CD4-positive, CD25-positive, alpha-beta regulatory T cell (primary cell): ENCODE measurements around the gene NKD1. TPM values are rescaled to one million over a fixed set of nuclear protein-coding genes. Genes with fewer than 3 reads are reported as not detected.

ENCODE experiments used
- ATAC-seq, 2 donors: fragments of 150-1000 bp; cut with Tn5 transposase; one replicate each; pipeline ENCODE4 v1.10.0; 2021; ENCODE audit warnings: low read depth in 2 of 2, moderate number of reproducible peaks in 2 of 2, moderate library complexity in 1 of 2
- DNase-seq, 3 donors: peaks; one replicate each; pipeline versions ENCODE4 v3.0.0 to v3.0.0-alpha.2; 2012 to 2022; ENCODE audit warnings: mixed read lengths in 1 of 3
- H3K27ac ChIP-seq: one replicate; pipeline ENCODE4 v1.7.0; 2013; ENCODE audit warnings: mild to moderate bottlenecking, low read length; ENCODE audit not compliant: insufficient read depth, poor library complexity, severe bottlenecking
- H3K27me3 ChIP-seq: one replicate; pipeline ENCODE4 v1.7.0; 2013; ENCODE audit warnings: low read length; ENCODE audit not compliant: control insufficient read depth, insufficient read depth
- H3K36me3 ChIP-seq: one replicate; pipeline ENCODE4 v1.7.0; 2013; ENCODE audit warnings: mild to moderate bottlenecking, low read length, moderate library complexity; ENCODE audit not compliant: control insufficient read depth, insufficient read depth
- H3K4me1 ChIP-seq: 2 replicates; pipeline ENCODE4 v1.7.0; 2013; ENCODE audit warnings: mild to moderate bottlenecking, low read length; ENCODE audit not compliant: insufficient read depth, control insufficient read depth, poor library complexity, severe bottlenecking
- H3K4me3 ChIP-seq: one replicate; pipeline ENCODE4 v1.7.0; 2013; ENCODE audit warnings: low read depth, mild to moderate bottlenecking, low read length, moderate library complexity
- H3K9me3 ChIP-seq, 2 experiments: 1 replicate in 1 of 2; 2 replicates in 1 of 2; pipeline ENCODE4 v1.7.0; 2013; ENCODE audit warnings: low read length in 2 of 2, mild to moderate bottlenecking in 1 of 2, moderate library complexity in 1 of 2; ENCODE audit not compliant: control insufficient read depth in 2 of 2
- H3K27ac Mint-ChIP-seq, 3 donors: one replicate each; pipeline ENCODE4 v1.8.0; 2020 to 2022; ENCODE audit warnings: mild to moderate bottlenecking in 3 of 3, mixed read lengths in 3 of 3, moderate library complexity in 2 of 3
- H3K27me3 Mint-ChIP-seq: one replicate; pipeline ENCODE4 v1.8.0; 2022; ENCODE audit warnings: mild to moderate bottlenecking, mixed read lengths
- H3K36me3 Mint-ChIP-seq: one replicate; pipeline ENCODE4 v1.8.0; 2020; ENCODE audit warnings: mixed read lengths
- H3K4me1 Mint-ChIP-seq, 4 donors: one replicate each; pipeline ENCODE4 v1.8.0; 2020 to 2022; ENCODE audit warnings: mixed read lengths in 4 of 4, mild to moderate bottlenecking in 1 of 4
- H3K4me3 Mint-ChIP-seq, 4 donors: one replicate each; pipeline ENCODE4 v1.8.0; 2020 to 2022; ENCODE audit warnings: mild to moderate bottlenecking in 4 of 4, mixed read lengths in 4 of 4, moderate library complexity in 3 of 4
- H3K9me3 Mint-ChIP-seq, 7 donors: one replicate each; pipeline ENCODE4 v1.8.0; 2020 to 2022; ENCODE audit warnings: mixed read lengths in 7 of 7, mild to moderate bottlenecking in 3 of 7, moderate library complexity in 2 of 7
- polyA plus RNA-seq, 4 donors: library from polyadenylated mRNA; unstranded; fragments of 300-500 nt; fragmentation: Illumina TruSeq; gene quantifications; one replicate each; pipeline ENCODE4 v1.2.3, GENCODE V29; 2021
- total RNA-seq: library from RNA; stranded (reverse); gene quantifications from one replicate; pipeline ENCODE4 v1.2.3, GENCODE V29; 2022

Gene NKD1
- total and polyA plus RNA-seq, 5 donors from 2014 or later, result 0.10 to 2.4 (median 0.65) TPM; not detected in 1

- H3K27me3 ChIP-seq, result peaks cover 5% of the 10 kb centered on the region
- H3K4me3 ChIP-seq, result no peak overlapping the region
- H3K36me3 ChIP-seq, result no peaks in the 10 kb centered on the region
- H3K27ac Mint-ChIP-seq, result no peak overlapping the region
- peaks cover 5% of the 10 kb centered on the region for H3K36me3 Mint-ChIP-seq
- ATAC-seq (no peak), DNase-seq (no peak)
- H3K9me3 ChIP-seq, result peaks cover 12 to 13% of the 10 kb centered on the region in 2 experiments
- no peak overlapping the region for H3K27ac ChIP-seq
- H3K4me1 Mint-ChIP-seq, result peaks cover 0 to 2% (median under 1%) of the 10 kb centered on the region in 4 donors
- peaks cover 0 to 24% (median 12%) of the 10 kb centered on the region in 7 donors for H3K9me3 Mint-ChIP-seq
- no peak overlapping the region for H3K4me3 Mint-ChIP-seq
- peaks cover 27% of the 10 kb centered on the region for H3K27me3 Mint-ChIP-seq
- H3K4me1 ChIP-seq, result no peaks in the 10 kb centered on the region
These were observed 17.6 kb upstream of the NKD1 start for GRCh38 chr16:50530277-50531236.

GRCh38 chr16:50531359-50531758, 16.8 kb upstream of the NKD1 start:
- no peak overlapping the region for H3K4me3 ChIP-seq
- H3K9me3 Mint-ChIP-seq, result peaks cover 0 to 24% (median 12%) of the 10 kb centered on the region in 7 donors
- H3K4me1 Mint-ChIP-seq, result peaks cover 0 to 2% (median under 1%) of the 10 kb centered on the region in 4 donors
- H3K27ac ChIP-seq, result no peak overlapping the region
- H3K4me3 Mint-ChIP-seq, result no peak overlapping the region
- ATAC-seq (no peak), DNase-seq (no peak)
- H3K4me1 ChIP-seq, result no peaks in the 10 kb centered on the region
- peaks cover 12 to 13% of the 10 kb centered on the region in 2 experiments for H3K9me3 ChIP-seq
- H3K36me3 ChIP-seq, result no peaks in the 10 kb centered on the region
- H3K27me3 Mint-ChIP-seq, result peaks cover 26% of the 10 kb centered on the region
- H3K36me3 Mint-ChIP-seq, result peaks cover 5% of the 10 kb centered on the region
- H3K27ac Mint-ChIP-seq, result no peak overlapping the region
- H3K27me3 ChIP-seq, result peaks cover 5% of the 10 kb centered on the region

GRCh38 chr16:50531901-50532300, 16.3 kb upstream of the NKD1 start:
- Mint-ChIP-seq H3K27ac (no peak overlapping the region), H3K9me3 (peaks cover 0 to 24% (median 12%) of the 10 kb centered on the region in 7 donors), H3K36me3 (peaks cover 5% of the 10 kb centered on the region), H3K27me3 (peaks cover 25% of the 10 kb centered on the region), H3K4me3 (no peak overlapping the region), H3K4me1 (peaks cover 0 to 2% (median under 1%) of the 10 kb centered on the region in 4 donors)
- Histone ChIP-seq H3K4me3 (no peak overlapping the region), H3K27ac (no peak overlapping the region), H3K4me1 (no peaks in the 10 kb centered on the region), H3K27me3 (peaks cover 5% of the 10 kb centered on the region), H3K9me3 (peaks cover 12 to 13% of the 10 kb centered on the region in 2 experiments), H3K36me3 (no peaks in the 10 kb centered on the region)
- ATAC-seq (no peak), DNase-seq (no peak)

DNA sequence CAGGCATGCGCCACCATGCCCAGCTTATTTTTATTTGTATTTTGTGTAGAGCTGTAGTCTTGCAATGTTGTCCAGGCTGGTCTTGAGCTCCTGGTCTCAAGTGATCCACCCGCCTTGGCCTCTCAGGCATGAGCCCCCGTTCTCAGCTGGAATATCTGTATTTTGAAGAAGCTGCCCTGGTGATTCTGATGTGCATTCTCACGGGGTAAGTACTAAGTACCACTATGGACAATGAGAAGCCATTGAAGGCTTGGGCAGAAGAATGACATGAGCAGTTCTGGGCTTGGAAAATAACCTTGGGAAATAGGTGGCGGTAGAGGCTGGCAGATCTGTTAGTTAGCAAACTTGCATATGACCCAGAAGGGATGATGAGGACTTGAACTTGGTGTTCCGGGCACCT, 15.6 kb upstream of the NKD1 start:
- H3K27me3 ChIP-seq, result peaks cover 5% of the 10 kb centered on the region
- no peak overlapping the region for H3K27ac ChIP-seq
- DNase-seq, result no peak
- Mint-ChIP-seq H3K4me1 (peaks cover 0 to 2% (median under 1%) of the 10 kb centered on the region in 4 donors), H3K27ac (no peak overlapping the region), H3K36me3 (peaks cover 5% of the 10 kb centered on the region), H3K9me3 (peaks cover 0 to 24% (median 12%) of the 10 kb centered on the region in 7 donors), H3K27me3 (peaks cover 25% of the 10 kb centered on the region), H3K4me3 (no peak overlapping the region)
- H3K4me3 ChIP-seq, result no peak overlapping the region
- peaks cover 12 to 13% of the 10 kb centered on the region in 2 experiments for H3K9me3 ChIP-seq
- H3K36me3 ChIP-seq, result no peaks in the 10 kb centered on the region
- no peak for ATAC-seq
- no peaks in the 10 kb centered on the region for H3K4me1 ChIP-seq

DNA sequence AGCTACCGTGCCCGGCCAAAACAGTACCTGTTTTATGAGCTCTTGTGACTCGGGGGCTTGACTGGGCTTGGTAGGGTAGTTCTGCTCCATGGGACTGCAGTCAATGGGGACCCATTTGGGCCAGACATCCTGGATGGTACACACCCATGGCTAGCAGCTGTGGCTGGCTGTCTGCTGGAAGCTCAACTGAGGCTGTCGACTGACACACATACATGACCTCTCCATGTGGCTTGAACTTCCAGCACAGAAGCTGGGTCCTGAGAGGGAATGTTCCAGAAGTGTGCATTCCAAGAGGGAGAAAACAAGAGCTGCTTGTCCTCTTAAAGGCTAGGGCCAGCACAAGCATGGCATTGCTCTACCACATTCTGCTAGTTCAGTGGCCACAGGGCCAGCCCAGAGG, 14.9 kb upstream of the NKD1 start:
- Histone ChIP-seq H3K27me3 (peaks cover 5% of the 10 kb centered on the region), H3K4me1 (no peaks in the 10 kb centered on the region), H3K9me3 (peaks cover 12% of the 10 kb centered on the region in 2 experiments), H3K4me3 (no peak overlapping the region), H3K27ac (no peak overlapping the region), H3K36me3 (no peaks in the 10 kb centered on the region)
- no peak overlapping the region for H3K27ac Mint-ChIP-seq
- peaks cover 5% of the 10 kb centered on the region for H3K36me3 Mint-ChIP-seq
- H3K27me3 Mint-ChIP-seq, result peaks cover 25% of the 10 kb centered on the region
- peaks cover 0 to 2% (median under 1%) of the 10 kb centered on the region in 4 donors for H3K4me1 Mint-ChIP-seq
- H3K4me3 Mint-ChIP-seq, result no peak overlapping the region
- ATAC-seq, result no peak
- H3K9me3 Mint-ChIP-seq, result peaks cover 0 to 23% (median 12%) of the 10 kb centered on the region in 7 donors
- DNase-seq, result no peak

- H3K4me3 Mint-ChIP-seq, result no peak overlapping the region
These were observed 14.1 kb upstream of the NKD1 start for GRCh38 chr16:50534091-50534490.

DNA sequence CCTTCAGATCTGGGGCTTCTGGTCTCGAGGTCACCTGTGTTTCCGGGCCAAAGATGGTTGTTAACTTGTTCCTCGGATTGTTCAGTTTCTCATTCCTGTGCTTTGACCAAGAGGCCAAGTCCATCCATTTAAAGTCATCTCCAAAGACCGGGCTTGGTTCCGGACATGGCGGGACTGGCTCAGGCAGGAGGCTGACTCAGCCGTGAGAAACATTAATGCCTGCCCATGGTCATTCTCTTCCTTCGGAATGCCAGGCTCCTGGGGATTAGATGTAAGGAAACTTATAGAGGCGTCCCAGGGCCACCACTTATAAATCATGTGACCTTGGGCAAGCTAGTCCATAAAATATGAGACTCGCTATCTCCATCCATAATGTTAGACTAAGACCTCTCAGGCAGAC, 13.6 kb upstream of the NKD1 start:
- Mint-ChIP-seq H3K27ac (no peak overlapping the region), H3K27me3 (peaks cover 28% of the 10 kb centered on the region), H3K4me1 (peaks cover 0 to 2% (median under 1%) of the 10 kb centered on the region in 4 donors), H3K9me3 (peaks cover 0 to 11% (median 7%) of the 10 kb centered on the region in 7 donors), H3K4me3 (no peak overlapping the region), H3K36me3 (peaks cover 5% of the 10 kb centered on the region)
- H3K27me3 ChIP-seq, result no peaks in the 10 kb centered on the region
- H3K36me3 ChIP-seq, result no peaks in the 10 kb centered on the region
- H3K9me3 ChIP-seq, result peaks cover 2% of the 10 kb centered on the region in 2 experiments
- DNase-seq (no peak), ATAC-seq (no peak)
- no peak overlapping the region for H3K27ac ChIP-seq
- no peak overlapping the region for H3K4me3 ChIP-seq
- H3K4me1 ChIP-seq, result no peaks in the 10 kb centered on the region

More at GRCh38 chr16:50534091-50534490, 14.1 kb upstream of the NKD1 start:
- Histone ChIP-seq H3K36me3 (no peaks in the 10 kb centered on the region), H3K27ac (no peak overlapping the region), H3K4me1 (no peaks in the 10 kb centered on the region), H3K4me3 (no peak overlapping the region), H3K27me3 (peaks cover under 1% of the 10 kb centered on the region), H3K9me3 (peaks cover 6% of the 10 kb centered on the region in 2 experiments)
- ATAC-seq (no peak), DNase-seq (no peak)
- H3K9me3 Mint-ChIP-seq, result peaks cover 0 to 15% (median 10%) of the 10 kb centered on the region in 7 donors
- H3K36me3 Mint-ChIP-seq, result peaks cover 5% of the 10 kb centered on the region
- no peak overlapping the region for H3K27ac Mint-ChIP-seq
- H3K27me3 Mint-ChIP-seq, result peaks cover 26% of the 10 kb centered on the region
- H3K4me1 Mint-ChIP-seq, result peaks cover 0 to 2% (median under 1%) of the 10 kb centered on the region in 4 donors
